Glomerular visceral epithelial cell (primary cell): ENCODE measurements around the gene PPP2CA.
"Not testable (repeated sequence)": the region's sequence is repeated elsewhere in the genome, so short reads cannot be mapped to it uniquely, and the experiment has no call there.

Experiments
- DNase-seq: peaks from one replicate; pipeline ENCODE4 v3.0.0-alpha.2; 2016; ENCODE audit errors: extremely low spot score

The PPP2CA gene

GRCh38 chr5:134195666-134196065 is 30.2 kb downstream of the PPP2CA start:
- no peak for DNase-seq

GRCh38 chr5:134189031-134189430 is 36.8 kb downstream of the PPP2CA start:
- DNase-seq = peak; percentile 34

GRCh38 chr5:134188092-134188491 is 37.8 kb downstream of the PPP2CA start:
- peak; percentile 14 for DNase-seq

- DNase-seq = peak; percentile 78
Observed at GRCh38 chr5:134184155-134185135, 41.4 kb downstream of the PPP2CA start.

GRCh38 chr5:134183481-134183880 is 42.4 kb downstream of the PPP2CA start:
- DNase-seq = no peak

- DNase-seq = no peak
Observed at GRCh38 chr5:134178096-134178419, 47.8 kb downstream of the PPP2CA start.

GRCh38 chr5:134177369-134178095 is 48.3 kb downstream of the PPP2CA start:
- DNase-seq = peak; percentile 32

GRCh38 chr5:134176511-134177368 is 49.1 kb downstream of the PPP2CA start, which contains the start of gene SKP1:
TSS of gene SKP1 (minus strand) at chr5:134176950. CDS start at chr5:134174022, 2,928 bp downstream.
- DNase-seq = peak; percentile 91

GRCh38 chr5:134175921-134176510 is 49.9 kb downstream of the PPP2CA start:
- DNase-seq = peak; percentile 26

GRCh38 chr5:134174841-134175839 is 50.7 kb downstream of the PPP2CA start:
- DNase-seq = peak; percentile 35

- DNase-seq = no peak
Observed at GRCh38 chr5:134171972-134172371, 53.9 kb downstream of the PPP2CA start.

GRCh38 chr5:134162592-134162991 is 63.3 kb downstream of the PPP2CA start:
- DNase-seq = no peak

- DNase-seq = no peak
Observed at GRCh38 chr5:134161513-134162395, 64.1 kb downstream of the PPP2CA start.

GRCh38 chr5:134153657-134154056 is 72.2 kb downstream of the PPP2CA start:
- no peak for DNase-seq

- no peak for DNase-seq
Observed at GRCh38 chr5:134153241-134153640, 72.6 kb downstream of the PPP2CA start.

- not testable (repeated sequence) for DNase-seq
Observed at GRCh38 chr5:134152173-134152832, 73.6 kb downstream of the PPP2CA start.

- no peak for DNase-seq
Observed at GRCh38 chr5:134151723-134152122, 74.2 kb downstream of the PPP2CA start.

GRCh38 chr5:134149571-134150303 is 76.1 kb downstream of the PPP2CA start:
- DNase-seq = no peak
